ENCODE results near the gene KDM3A.
"Not testable (repeated sequence)": the region's sequence is repeated elsewhere in the genome, so short reads cannot be mapped to it uniquely, and the experiment has no call there.

The KDM3A gene

DNA sequence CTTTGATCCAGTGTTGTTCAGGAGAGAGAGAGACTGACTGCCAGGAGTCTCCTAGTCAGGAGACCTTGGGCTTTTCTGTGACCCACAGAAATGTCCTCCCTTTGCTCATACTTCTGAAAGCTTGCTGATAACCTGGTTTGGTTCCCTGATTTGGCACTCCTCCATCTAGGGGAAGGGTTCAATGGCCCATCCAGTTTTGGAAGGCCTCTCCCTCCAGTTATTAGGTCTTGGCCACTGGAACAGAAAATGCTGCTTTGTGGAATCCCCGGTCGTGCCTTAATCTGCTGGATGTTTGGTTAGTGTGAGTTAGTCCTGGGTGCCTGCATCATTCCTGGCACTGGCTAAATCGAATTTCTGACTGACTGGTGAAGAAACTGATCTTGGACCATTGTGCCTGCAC, 35.7 kb downstream of the KDM3A start:
- no peak for DNase-seq (ENCODE audit: low read depth)

DNA sequence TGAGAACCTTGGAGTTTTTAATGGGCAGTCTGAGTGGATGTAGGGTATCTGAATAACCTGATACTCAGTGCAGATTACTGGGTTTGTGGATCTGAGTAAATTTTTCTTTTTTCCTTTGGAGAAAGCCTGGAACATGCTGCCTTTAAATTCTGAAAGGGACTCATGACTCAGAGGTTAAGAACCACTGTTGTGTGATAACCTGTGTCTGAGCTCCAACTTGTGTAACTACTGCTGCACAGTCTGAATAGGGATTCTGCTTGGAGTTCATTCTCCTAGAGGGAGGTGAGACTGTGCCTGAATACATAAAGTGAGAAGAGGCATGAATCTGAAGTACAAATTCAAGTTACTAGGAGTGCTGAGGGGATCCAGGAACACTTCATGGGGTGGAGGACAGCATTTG, 36.2 kb downstream of the KDM3A start:
- no peak for DNase-seq (ENCODE audit: low read depth)

DNA sequence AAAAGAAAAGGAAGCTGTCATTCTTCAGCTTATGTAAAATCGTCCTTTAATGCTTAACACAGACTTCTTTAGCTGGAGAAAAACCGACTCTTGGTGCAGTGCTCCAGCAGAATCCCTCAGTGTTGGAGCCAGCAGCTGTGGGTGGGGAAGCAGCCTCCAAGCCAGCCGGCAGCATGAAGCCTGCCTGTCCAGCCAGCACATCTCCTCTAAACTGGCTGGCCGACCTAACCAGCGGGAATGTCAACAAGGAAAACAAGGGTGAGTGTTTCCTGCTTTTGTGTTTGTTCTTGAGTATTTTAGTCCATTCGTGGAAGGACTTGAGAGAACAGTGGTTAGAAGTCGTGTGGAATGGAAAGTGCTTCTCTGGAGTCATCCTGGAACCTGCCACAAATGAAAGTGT, 38.9 kb downstream of the KDM3A start:
- no peak for DNase-seq (ENCODE audit: low read depth)

DNA sequence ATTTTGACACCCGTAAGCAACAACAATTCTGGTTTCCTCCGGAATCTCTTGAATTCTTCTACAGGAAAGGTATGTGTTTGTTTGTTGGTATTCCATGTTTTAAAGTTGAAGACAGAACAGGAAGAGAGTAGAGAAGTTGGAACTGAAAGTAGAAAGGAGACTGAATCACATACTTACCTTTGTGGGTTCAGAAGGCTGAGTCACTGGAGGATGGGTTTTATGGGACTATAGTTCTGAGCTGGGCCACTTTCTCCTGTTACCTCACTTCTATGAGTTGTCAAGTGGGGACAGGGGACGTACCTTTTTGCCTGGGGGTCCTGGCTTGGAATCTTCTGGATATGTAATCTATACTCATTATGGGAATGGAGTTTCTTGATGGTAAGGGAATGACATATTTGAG, 40.9 kb downstream of the KDM3A start:
- DNase-seq (ENCODE audit: low read depth) = no peak

DNA sequence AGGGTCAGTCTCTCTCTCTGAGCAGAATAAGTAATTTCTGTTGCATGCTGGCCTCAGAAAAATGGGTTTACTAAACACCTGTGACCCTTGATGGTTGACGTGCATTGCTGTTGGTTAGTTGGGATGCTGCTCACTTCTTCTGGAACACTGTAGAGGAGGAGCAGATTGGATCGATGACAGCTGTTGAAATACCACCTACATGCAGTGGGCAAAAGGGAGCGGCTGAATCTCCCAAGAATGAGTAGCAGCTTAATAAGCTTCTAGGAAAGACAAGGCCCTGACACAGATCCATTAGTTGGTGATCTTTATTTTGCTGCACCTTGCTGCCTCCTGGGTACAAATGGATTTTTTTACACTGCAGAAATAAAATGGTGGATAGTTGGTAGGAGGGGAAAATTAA, 43.2 kb downstream of the KDM3A start:
- no peak for DNase-seq (ENCODE audit: low read depth)

DNA sequence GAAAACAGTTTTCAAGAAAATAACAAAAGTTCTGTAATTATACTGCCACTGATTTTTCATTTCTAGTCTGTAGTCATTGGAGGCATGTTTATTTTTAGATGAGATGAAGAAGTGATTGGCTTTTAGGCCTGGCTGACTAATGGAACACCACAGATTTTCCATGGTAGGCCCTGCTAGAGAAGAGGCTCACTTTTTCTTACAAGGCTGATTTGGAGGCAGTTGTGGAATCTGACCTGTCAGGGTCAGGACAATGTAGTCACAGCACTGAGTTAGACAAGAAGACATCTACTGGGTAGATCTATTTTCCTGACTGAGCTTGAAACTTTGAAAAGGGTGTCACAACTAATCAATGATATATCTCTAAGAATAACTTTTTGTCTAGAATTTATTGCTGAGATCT, 43.9 kb downstream of the KDM3A start:
- DNase-seq (ENCODE audit: low read depth) = no peak

DNA sequence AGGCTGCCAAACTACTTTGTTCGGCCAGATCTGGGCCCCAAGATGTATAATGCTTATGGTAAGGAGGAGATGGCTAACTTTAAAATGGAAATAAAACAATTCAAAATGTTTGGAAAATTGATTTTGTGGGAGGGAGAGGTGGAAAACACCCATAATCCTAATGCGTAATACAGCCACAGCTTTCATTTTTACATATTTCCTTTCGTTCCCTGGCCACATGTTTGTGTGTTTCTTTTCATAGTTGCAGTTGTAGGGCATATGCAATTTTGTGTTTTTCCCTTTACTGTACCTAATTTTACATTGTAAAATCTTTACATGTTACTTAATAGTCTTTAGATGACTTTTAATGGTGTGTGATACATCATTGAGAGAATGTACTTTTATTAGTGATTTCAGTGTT, 44.6 kb downstream of the KDM3A start:
- no peak for DNase-seq (ENCODE audit: low read depth)

DNA sequence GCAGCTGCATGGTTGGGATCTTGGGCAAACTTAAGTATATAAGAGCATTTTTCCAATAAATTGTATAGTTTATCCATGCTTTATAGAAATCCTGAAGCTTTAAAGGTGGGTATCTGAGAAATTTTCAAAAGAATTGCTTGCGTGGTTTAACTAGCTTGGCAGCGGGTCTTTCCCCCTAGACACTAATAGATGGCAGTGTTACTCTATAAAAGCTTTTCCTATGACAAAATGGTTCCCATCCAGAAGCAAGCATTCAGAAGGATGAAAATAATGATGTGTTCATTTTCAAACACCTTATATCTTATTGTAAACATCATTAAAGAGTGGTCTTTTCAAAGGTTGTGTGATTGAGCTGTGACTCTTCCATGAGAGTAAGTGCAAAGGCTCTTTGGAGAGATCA, 45.9 kb downstream of the KDM3A start:
- no peak for DNase-seq (ENCODE audit: low read depth)

DNA sequence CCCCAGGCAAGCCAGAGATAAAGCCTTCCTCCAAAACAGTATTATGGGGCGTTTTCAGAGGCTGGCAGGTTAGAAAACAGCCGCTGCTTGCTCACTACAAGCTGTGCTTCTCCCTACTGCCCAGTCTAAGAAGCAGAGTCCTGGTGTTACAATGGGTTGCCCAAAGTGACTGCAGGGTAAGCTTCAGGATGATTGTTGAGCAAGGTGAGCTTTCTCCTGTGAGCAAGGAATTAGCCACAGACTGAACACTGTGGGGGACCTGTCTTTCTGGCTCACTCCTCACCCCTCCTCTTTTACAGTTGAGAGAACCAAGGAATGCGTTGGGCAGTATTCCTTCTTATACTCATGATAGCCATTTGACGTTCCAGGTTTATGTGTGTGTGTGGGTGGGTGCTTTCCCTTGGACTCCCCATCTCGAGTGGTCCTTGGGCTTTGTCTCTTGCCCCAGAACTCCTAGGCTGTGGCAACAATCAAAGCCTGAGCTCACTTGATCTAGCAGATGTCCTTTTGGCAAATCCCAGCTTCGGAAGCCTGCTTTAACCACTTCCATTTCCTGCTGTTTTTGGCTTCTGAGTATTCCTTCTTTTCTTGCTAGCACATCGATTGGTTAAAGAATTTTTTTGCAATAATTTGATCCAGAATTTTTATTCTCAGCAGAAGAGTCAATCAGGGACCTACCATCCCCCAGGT, 47.5 kb downstream of the KDM3A start:
- DNase-seq (ENCODE audit: low read depth) = no peak

DNA sequence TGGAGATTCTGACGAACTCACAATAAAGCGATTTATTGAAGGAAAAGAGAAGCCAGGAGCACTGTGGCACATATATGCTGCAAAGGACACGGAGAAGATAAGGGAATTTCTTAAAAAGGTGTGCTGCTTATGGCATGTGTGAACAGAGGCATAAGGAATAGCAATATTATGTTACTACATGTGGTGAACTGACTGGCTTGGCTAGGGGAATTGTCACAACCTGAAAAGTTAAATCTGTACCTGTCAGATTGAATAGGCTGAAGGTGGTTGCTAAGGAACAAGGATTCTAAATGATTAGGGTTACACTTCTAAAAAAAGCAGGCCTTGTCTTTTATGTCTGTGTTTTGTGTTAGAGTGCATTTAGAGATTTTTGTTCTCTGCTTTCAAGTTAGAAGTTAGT, 48.4 kb downstream of the KDM3A start:
- DNase-seq (ENCODE audit: low read depth) = no peak

DNA sequence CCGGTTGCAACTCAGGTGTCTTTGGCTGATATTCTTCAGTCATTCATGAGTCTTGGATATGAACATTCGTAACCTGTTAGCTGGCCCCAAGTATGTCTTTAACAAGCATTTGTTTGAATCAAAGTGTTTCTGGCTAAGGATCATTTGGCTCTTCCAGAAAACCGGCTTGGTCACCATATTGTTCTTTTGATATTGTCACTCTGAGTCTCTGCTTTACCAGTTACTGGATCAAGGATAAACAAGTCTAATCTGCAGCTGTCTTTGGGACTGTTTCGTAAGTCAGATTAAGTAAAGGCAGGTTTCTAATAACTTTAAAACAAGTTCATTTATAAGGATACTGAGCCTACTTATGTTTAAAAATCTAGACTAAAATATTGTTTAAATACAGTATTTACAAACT, 49.1 kb downstream of the KDM3A start:
- DNase-seq (ENCODE audit: low read depth) = no peak

DNA sequence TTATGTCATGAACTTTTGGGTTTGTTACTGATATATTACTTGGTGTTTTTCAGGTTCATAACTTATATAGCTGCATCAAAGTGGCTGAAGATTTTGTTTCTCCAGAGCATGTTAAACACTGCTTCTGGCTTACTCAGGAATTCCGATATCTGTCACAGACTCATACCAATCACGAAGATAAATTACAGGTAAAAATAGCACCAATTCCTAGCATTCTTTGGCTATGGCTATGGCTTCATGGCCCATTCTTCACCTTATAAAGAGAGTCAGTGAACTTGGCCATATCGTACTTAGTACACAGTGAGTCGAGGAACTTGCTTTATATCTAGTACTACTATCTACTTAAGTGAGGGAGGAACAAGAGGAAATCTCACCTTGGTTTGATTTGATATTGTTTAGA, 49.9 kb downstream of the KDM3A start:
- no peak for DNase-seq (ENCODE audit: low read depth)

DNA sequence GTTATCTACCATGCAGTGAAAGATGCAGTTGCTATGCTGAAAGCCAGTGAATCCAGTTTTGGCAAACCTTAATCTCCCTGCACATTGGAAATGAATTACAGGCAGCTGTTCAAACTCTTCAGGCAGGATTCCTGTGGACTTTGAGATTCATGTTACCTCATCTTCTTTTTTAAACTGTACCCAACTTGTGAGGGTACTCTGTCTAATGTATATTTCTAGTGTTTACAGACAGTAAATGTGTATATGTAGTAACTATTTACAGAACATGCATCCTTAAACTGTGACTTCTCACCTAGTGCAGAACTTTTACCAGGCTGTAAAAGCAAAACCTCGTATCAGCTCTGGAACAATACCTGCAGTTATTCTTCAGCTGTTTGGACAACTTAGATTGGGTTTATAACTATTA, 50.9 kb downstream of the KDM3A start:
- no peak for DNase-seq (ENCODE audit: low read depth)

DNA sequence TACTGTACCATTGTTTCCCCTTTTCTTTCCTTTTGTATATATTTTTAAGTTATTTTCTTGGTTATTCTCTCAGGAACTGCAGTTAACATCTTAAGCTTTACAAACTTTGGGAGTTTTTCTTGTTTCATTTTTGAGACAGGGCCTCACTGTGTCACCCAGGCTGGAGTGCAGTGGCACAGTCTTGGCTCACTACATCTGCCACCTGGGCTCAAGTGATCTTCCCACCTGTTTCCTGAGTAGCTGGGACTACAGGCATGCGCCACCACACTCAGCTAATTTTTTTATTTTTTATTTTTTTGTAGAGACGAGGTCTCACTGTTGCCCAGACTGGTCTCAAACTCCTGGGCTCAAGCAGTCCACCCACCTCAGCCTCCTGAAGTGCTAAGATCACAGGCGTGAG, 55.2 kb downstream of the KDM3A start:
- not testable (repeated sequence) for DNase-seq (ENCODE audit: low read depth)

DNA sequence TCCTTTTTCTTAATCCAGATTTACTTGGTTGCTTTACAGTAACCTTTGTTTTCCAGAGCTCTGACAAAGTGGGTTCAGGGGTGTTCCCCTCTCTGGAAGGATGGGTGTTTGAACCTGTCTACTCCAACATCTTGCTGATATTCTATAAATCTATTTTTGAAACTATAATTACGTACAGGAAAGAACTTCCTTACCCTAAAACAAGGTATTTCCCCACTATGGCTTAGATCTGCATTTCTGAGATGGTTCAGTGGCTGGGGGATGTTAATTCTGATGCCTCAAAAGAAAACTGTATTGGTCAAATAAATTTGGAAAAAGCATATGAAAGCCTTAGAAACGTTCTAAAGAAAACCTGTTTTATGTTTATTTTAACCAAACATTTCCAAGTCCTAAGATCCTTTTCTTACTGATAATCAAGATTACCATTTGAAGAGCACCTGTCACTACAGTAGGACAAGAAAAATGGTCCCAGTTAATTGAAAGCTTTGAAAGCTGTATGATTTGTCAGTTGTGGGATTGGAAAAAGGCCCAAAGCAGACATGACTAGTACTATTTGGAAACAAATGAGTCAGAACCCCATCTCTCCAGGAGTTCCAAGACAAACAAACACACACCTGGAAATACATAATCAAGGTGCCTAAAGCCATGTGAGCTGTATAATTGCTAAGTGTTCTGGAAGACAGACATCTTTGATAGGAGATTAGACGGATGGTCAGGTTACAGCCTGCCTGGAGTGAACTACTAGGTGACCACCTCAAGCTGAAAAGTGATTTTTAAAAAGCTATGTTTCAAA, 57.5 kb downstream of the KDM3A start:
- DNase-seq (ENCODE audit: low read depth) = no peak

DNA sequence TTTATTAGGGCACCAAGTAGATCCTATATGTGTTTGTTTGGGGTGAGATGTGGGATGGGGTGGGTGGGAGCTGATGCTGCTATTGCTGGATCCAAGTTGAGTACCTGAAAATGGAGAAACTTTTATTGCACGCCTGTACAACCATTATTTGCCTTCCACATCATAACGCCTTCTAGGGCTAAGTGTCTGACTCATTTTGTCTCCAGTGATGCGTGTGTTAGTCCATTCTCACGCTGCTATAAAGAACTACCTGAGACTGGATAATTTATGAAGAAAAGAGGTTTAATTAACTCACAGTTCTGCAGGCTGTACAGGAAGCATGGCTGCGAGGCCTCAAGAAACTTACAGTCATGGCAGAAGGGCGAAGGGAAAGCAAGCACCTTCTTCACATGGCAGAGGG, 58.2 kb downstream of the KDM3A start:
- DNase-seq (ENCODE audit: low read depth) = no peak

DNA sequence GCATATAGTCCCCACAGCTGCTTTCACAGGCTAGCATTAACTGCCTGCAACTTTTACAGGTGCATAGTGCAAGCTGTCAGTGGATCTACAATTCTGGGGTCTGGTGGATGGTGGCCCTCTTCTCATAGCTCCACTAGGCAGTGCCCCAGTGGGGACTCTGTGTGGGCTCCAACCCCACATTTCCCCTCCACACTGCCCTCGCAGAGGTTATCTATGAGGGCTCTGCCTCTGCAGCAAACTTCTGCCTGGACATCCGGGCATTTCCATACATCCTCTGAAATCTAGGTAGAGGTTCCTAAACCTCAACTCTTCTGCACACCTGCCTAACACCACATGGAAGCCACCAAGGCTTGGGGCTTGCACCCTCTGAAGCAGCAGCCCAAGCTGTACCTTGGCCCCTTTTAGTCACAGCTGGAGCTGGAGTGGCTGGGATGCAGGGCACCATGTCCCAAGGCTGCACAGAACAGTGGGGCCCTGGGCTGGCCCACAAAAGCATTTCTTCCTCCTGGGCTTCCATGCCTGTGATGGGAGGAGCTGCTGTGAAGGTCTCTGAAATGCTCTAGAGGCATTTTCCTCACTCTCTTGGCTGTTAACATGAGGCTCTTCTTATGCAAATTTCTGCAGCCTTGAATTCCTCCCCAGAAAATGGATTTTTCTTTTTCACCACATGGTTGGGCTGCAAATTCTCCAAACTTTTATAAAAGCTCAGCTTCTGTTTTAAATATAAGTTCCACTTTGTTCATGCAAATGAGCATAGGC, 59.3 kb downstream of the KDM3A start:
- DNase-seq (ENCODE audit: low read depth) = no peak

DNA sequence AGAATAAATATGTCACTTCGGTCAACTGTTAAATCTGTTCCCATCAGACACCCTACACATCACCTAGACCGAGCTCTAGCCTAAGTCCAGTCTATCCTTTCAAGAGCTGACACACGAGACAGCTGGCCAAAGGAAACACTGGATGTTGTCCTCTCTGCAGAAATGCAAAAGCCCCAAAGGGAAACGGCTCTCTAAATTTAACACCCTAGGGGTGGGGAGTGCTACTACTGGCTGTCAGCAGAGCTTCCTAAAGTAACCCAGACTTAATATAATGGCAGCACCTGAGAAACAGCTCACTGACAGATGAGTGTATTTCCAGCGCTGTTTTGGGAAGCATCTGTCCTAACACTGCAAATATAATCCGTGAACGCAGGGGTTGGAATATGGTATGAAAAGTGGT, 66.4 kb downstream of the KDM3A start:
- DNase-seq (ENCODE audit: low read depth) = no peak

DNA sequence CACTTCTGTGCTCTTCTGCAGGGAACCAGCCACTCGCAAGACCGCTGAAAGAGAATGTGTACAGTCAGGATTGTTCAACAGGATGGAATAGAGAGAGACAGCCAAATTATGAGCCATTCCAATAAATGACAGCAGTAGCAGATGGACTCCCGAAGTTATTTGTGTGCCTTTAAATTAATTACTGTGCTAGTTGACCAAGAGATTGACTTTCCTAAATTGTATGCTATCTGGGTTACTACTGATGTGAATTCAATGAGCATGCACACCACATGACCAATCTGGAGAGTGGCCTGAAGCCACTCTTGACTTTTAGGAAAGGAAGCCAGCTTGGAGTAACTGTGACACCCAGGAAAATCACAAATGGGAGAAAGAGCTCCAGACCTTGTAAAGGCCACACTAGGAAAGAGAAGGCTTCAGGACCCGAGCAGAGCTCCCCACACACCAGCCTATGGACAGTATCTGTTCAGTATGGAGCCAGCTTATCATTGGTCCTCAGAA, 69.3 kb downstream of the KDM3A start:
- DNase-seq (ENCODE audit: low read depth) = no peak

DNA sequence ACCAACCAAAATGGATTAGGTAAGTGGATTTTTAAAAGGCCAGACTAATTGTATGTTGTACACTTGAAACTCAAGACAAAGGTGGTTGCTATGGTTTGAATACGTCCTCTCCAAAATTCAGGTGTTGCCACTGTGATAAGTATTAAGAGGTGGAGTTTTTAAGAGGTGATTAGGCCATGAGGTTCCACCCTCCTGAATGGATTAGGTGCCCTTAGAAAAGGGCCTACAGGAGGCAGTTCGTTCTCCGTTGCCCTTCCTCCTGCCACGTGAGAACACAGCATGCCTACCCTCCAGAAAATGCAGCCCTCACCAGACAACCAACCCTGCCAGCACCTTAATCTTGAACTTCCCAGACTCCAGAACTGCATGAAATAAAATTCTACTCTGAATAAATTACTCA, 70.9 kb downstream of the KDM3A start:
- no peak for DNase-seq (ENCODE audit: low read depth)

DNA sequence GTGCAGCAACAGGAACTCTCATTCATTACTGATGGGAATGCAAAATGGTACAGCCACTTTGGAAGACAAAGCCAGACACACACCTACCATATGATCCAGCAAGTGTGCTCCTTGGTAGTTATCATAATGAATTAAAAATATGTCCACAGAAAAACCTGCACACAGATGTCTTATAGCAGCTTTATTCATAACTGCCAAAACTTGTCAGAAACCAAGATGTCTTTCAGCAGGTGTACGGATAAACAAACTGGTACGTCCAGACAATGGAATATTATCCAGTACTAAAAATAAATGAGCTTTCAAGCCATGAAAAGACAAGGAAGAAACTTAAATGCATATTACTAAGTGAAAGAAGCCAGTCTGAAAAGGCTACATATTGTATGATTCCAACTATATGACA, 71.7 kb downstream of the KDM3A start:
- DNase-seq (ENCODE audit: low read depth) = no peak

DNA sequence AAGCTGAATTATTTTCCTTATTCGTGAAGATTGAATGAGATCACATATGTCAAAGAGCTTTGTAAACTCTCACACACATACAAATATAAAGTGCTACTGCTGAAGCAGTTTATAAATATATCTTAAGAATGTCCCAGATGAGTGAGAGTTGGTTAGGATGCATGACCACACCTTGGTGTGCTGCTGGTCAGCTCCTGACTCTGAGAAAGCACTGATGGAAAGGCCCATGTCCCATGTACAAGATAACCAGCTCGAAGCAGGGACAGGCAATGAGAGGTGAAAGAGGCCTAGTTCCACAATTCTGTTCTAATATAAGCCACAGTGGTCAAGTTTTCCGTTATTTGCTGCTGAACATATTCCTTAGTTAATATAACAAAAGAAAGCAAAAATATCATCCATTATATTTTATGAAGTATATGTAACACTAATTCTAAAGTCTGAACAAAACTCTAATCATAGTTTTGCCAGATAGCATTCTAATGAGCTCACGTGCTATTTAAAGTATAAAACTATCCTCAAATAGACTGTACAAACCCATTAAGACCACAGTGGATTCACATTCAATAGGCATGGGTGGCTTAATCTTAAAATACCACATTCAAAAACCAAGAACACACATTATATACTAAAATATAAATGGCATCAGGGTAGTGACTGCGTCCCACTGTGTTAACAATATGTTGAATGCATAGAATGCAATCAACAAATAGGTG, 72.9 kb downstream of the KDM3A start:
- no peak for DNase-seq (ENCODE audit: low read depth)
